Fibroblast of mammary gland (primary cell): Measurements from ENCODE around the gene MCM6.

Source experiments
- DNase-seq: peaks from one replicate; pipeline ENCODE4 v3.0.0-alpha.2; 2010; ENCODE audit warnings: low read depth
- H3K4me3 ChIP-seq: 2 replicates; pipeline ENCODE4 v1.5.1; 2011; ENCODE audit warnings: low read depth, mild to moderate bottlenecking, low read length, moderate library complexity; ENCODE audit not compliant: control insufficient read depth
- CTCF ChIP-seq: conservative IDR thresholded peaks from 2 replicates; pipeline ENCODE4 v1.5.1; 2011; ENCODE audit warnings: low read depth, low read length, inconsistent platforms; ENCODE audit not compliant: control insufficient read depth, insufficient read depth

MCM6 gene

DNA sequence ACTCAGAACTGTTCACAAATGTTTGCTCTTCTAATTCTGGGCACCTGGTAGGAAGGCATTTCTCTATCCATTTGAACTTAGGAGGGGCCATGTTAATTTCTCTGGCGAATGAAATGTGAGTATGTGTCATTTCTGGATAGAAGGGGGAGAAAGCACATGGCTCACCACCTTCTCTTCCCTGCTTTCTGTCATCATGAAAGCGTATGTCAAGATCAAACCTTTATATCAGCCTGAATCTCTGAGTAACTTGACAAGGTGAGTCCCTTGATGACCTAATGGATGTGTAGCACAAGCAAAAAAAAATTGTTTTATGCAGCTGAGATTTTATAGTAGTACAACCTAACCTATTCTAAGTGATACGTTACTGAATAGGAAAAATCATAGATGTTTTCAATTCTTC lies 27.2 kb downstream of the MCM6 start:
- DNase-seq: no peak
- no peak for TF ChIP-seq CTCF

GRCh38 chr2:135845997-135846396 lies 30.2 kb downstream of the MCM6 start:
- TF ChIP-seq CTCF: no peak
- no peak overlapping the region for H3K4me3 ChIP-seq
- DNase-seq: no peak

More for the DNA sequence above, 27.2 kb downstream of the MCM6 start:
- H3K4me3 ChIP-seq: no peak overlapping the region

DNA sequence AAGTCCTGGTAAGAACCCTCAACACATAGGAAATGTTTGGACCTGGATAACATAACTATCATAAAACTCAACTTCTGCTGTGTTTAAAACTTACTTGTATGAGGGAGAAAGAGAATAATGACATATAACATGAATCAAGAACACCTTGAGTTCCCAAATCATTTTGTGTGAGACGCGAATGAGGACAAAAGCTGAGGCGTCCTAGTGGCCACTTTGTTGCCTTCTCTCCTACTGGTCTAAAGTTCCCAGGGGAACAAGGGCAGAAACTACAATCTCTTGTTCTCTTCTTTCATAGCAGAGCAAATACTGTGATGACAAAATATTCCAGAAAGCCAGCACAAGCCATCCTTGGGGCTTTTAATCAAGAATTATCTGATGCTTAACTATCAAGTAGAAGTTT lies 31.0 kb downstream of the MCM6 start:
- TF ChIP-seq CTCF: no peak
- no peak for DNase-seq
- H3K4me3 ChIP-seq: no peak overlapping the region

DNA sequence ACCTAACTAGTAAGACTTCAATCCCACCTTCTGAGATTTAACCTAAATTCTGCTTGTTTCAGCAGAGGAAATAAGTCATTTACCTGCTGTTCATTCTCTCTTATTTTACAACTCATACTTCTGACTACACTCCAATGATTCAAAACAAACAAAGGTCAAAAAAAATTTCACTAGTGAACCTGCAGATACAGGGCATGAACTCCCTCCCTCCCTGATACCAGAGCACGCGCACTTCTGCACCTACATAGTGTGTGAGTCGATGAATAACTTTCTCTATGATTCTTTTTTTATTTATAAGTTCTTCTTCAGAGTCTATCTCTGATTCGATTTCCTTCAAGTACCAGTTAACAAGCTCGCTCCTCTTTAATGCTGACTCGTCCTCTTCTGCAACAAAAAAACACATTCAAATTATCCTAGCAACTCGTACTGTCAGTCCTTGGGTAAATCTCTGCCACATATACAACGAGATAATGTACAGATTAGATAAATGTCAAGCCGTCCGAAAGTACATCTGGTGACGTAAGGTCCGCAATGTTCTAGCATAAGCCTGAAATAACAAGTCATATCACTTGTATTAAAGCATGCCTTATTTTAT lies 31.8 kb downstream of the MCM6 start:
- TF ChIP-seq CTCF: no peak
- H3K4me3 ChIP-seq: no peak overlapping the region
- no peak for DNase-seq

- peak; percentile 48 for DNase-seq
- H3K4me3 ChIP-seq: no peak overlapping the region
- no peak for TF ChIP-seq CTCF
Observed at GRCh38 chr2:135843671-135844070, 32.6 kb downstream of the MCM6 start.

DNA sequence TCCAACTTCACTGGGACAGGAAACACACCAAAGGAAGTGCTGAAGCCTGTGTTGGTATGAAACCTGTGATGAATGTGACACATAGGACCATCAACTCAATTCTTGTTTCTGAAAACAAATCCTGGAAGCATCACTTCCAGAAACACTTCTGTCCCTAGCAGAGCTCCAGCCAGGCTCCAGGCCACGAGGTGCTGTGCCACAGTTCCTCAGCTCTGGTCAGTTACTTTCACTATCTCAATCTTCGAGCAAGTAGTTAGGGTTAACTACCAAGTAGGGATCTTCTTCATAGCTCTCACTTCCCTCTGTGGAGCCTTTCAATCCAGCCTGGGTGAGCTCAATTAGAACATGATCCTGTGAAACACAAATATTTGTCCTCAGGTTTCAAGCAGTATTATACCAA lies 35.6 kb downstream of the MCM6 start:
- H3K4me3 ChIP-seq: no peak overlapping the region

More for the DNA sequence above, 35.6 kb downstream of the MCM6 start:
- peak; percentile 31 for DNase-seq
- TF ChIP-seq CTCF: no peak
